A549 treated with ZK216348 at 1 μM for 4 hours (cell line): Measurements from ENCODE around the gene NEK3. TPM values are rescaled to one million over a fixed set of nuclear protein-coding genes. Genes with fewer than 3 reads are reported as not detected.

Source experiments
- total RNA-seq: library from RNA; stranded (reverse); fragments of 200-300 nt; extraction: Qiagen RNA extraction; gene quantifications from 5 replicates; pipeline ENCODE4 v1.2.3, GENCODE V29; 2022; ENCODE audit warnings: low read depth

Gene NEK3, protein sequence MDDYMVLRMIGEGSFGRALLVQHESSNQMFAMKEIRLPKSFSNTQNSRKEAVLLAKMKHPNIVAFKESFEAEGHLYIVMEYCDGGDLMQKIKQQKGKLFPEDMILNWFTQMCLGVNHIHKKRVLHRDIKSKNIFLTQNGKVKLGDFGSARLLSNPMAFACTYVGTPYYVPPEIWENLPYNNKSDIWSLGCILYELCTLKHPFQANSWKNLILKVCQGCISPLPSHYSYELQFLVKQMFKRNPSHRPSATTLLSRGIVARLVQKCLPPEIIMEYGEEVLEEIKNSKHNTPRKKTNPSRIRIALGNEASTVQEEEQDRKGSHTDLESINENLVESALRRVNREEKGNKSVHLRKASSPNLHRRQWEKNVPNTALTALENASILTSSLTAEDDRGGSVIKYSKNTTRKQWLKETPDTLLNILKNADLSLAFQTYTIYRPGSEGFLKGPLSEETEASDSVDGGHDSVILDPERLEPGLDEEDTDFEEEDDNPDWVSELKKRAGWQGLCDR
- 5.9 to 9.7 TPM (median 8.0 TPM) in 5 replicates for total RNA-seq

GRCh38 chr13:52159159-52159982, at the start of gene NEK3:
Gene NEK3 (minus strand): TSS chr13:52159597. CDS start chr13:52156191, 3,406 bp downstream.

GRCh38 chr13:52128714-52129700, 30.4 kb downstream of the NEK3 start, which contains the start of gene NEK5:
Gene NEK5 (minus strand): TSS chr13:52129073. CDS start chr13:52127482, 1,591 bp downstream.

Other genes with a start within 250 kb of the NEK3 start
- gene ATP7B, start 148.1 kb downstream of the NEK3 start, total RNA-seq = 1.8 to 3.1 TPM (median 2.9 TPM) in 5 replicates
- gene ALG11, start 147.2 kb downstream of the NEK3 start, total RNA-seq = 5.8 to 10.0 TPM (median 8.1 TPM) in 5 replicates
- gene UTP14C, start 134.9 kb downstream of the NEK3 start, total RNA-seq = 5.2 to 8.0 TPM (median 6.3 TPM) in 5 replicates
- 0.07 to 0.11 TPM in 2 of 5 replicates, not detected in the others for gene NEK5, start 30.5 kb downstream of the NEK3 start, total RNA-seq
- 7.3 to 8.2 TPM (median 7.6 TPM) in 5 replicates for gene THSD1, start 246.6 kb upstream of the NEK3 start, total RNA-seq